ENCODE measurements around the gene PRXL2B. TPM values are rescaled to one million over a fixed set of nuclear protein-coding genes. Genes with fewer than 3 reads are reported as not detected.

The PRXL2B gene
- total and polyA plus RNA-seq, 10 of the 15 experiments (the other 5 are each of a cell fraction or from before 2014, with no cell fraction given), result 0.44 to 5.6 (median 4.0) TPM

GRCh38 chr1:2604844-2605508 is 18.4 kb downstream of the PRXL2B start:
- Histone ChIP-seq H3K27me3 (replicated peaks in 1 of 2; ENCODE audit: control insufficient read depth in 2 of 2, insufficient read depth in 2 of 2, low read length in 1 of 2) (no peaks in the 10 kb centered on the region), H3K36me3 (ENCODE audit: control insufficient read depth in 2 of 2, insufficient read depth in 2 of 2, low read length in 1 of 2) (no peaks in the 10 kb centered on the region), H2AFZ (ENCODE audit: control insufficient read depth, low read depth, low read length) (no peak overlapping the region), H3K79me2 (ENCODE audit: control insufficient read depth, insufficient read depth, low read length) (no peaks in the 10 kb centered on the region), H3K27ac (ENCODE audit: control insufficient read depth, insufficient read depth) (no peak overlapping the region), H3K9me3 (replicated peaks; ENCODE audit: control insufficient read depth, insufficient read depth, low read length) (no peaks in the 10 kb centered on the region), H3K9ac (ENCODE audit: control insufficient read depth, insufficient read depth, low read length) (no peak overlapping the region), H3K4me3 (no peak overlapping the region), H3K4me2 (ENCODE audit: control insufficient read depth, insufficient read depth) (no peak overlapping the region), H4K20me1 (ENCODE audit: control insufficient read depth, insufficient read depth) (no peaks in the 10 kb centered on the region), H3K4me1 (ENCODE audit: control insufficient read depth, insufficient read depth, low read length) (no peaks in the 10 kb centered on the region)
- ATAC-seq (no peak), DNase-seq (ENCODE audit: low read depth, low spot score) (no peak), FAIRE-seq (no peak)
- ChIA-PET SMC1A (ENCODE audit: uncharacterized antibody, unreplicated experiment) (no interaction called here), CTCF (no interaction called here), RAD21 (ENCODE audit: unreplicated experiment) (no interaction called here), POLR2A (no interaction called here)
- in situ Hi-C loops (cut with MboI), result no loop called here
- BruUV-seq (replicated peaks), result no TSS peak
- 8% methylated on average over 11 of the region's 14 CpGs for WGBS (ENCODE audit: insufficient coverage, insufficient replicate concordance, low lambda C conversion rate, missing lambda C conversion rate)
- intact Hi-C loops (cut with micrococcal nuclease; ENCODE audit: unreplicated experiment), result no loop called here
- no peak for TF ChIP-seq BCL11A (IDR thresholded peaks at IDR 0.05; ENCODE audit: low read depth, low read length)
- no peak for TF ChIP-seq NFYB (IDR thresholded peaks at IDR 0.05; ENCODE audit: insufficient read depth, low read depth, low read length)
- no peak for TF ChIP-seq CEBPB (IDR thresholded peaks at IDR 0.05; ENCODE audit: borderline replicate concordance in 1 of 2, low read depth in 2 of 2, low read length in 2 of 2)
- no peak for TF ChIP-seq CHD1 (IDR thresholded peaks at IDR 0.05; ENCODE audit: low read depth, low read length)
- TF ChIP-seq STAT3 (IDR thresholded peaks at IDR 0.05; ENCODE audit: low read depth, low read length), result no peak
- no peak for TF ChIP-seq HDGF (IDR thresholded peaks at IDR 0.05)
- TF ChIP-seq RCOR1 (conservative IDR thresholded peaks at IDR 0.05; ENCODE audit: low read depth, low read length), result no peak
- TF ChIP-seq ZBTB33 (IDR thresholded peaks at IDR 0.05), result no peak

All from GM12878 (cell line).